Left ventricle myocardium inferior (tissue), 1 donor: Measurements from ENCODE around the gene FAM13B. TPM values are rescaled to one million over a fixed set of nuclear protein-coding genes. Genes with fewer than 3 reads are reported as not detected.

Experiments
- DNase-seq: peaks from one replicate; pipeline ENCODE4 v3.0.0-alpha.2; 2020
- H3K27ac ChIP-seq: fragments of 200-600 bp; replicated peaks from 2 replicates; pipeline ENCODE4 v1.8.0; 2021
- H3K27me3 ChIP-seq: fragments of 200-600 bp; 2 replicates; pipeline ENCODE4 v1.8.0; 2021; ENCODE audit warnings: low read depth
- H3K36me3 ChIP-seq: fragments of 200-600 bp; 2 replicates; pipeline ENCODE4 v1.8.0; 2021
- H3K4me1 ChIP-seq: fragments of 200-600 bp; 2 replicates; pipeline ENCODE4 v1.8.0; 2021
- H3K4me3 ChIP-seq: fragments of 200-600 bp; 2 replicates; pipeline ENCODE4 v1.8.0; 2021; ENCODE audit warnings: mild to moderate bottlenecking, moderate library complexity
- H3K9me3 ChIP-seq: fragments of 200-600 bp; replicated peaks from 2 replicates; pipeline ENCODE4 v1.8.0; 2021
- intact Hi-C: fragments of 100-400 bp; cut with micrococcal nuclease; formaldehyde crosslinking; loops from one replicate; pipeline ENCODE4 v1.11.0; 2022
- total RNA-seq: library from RNA; stranded (reverse); fragmentation: NEBNext Ultra II Directional; extraction: Animal tissue kit (Norgen Biotek cat#: 25700); gene quantifications from one replicate; pipeline ENCODE4 v1.2.1, GENCODE V29; 2021
- TF ChIP-seq, protein P1 (sequence below): fragments of 200-600 bp; IDR thresholded peaks from 2 replicates; pipeline ENCODE4 v1.8.0; 2021; ENCODE audit warnings: antibody characterized with exemption, mild to moderate bottlenecking, borderline replicate concordance
- donor health status: DM: no; HTN: yes; CAD: no; lungs with severe emphysema.

Gene FAM13B
- total RNA-seq, 1 donor from 2014 or later: 22.1 TPM

DNA sequence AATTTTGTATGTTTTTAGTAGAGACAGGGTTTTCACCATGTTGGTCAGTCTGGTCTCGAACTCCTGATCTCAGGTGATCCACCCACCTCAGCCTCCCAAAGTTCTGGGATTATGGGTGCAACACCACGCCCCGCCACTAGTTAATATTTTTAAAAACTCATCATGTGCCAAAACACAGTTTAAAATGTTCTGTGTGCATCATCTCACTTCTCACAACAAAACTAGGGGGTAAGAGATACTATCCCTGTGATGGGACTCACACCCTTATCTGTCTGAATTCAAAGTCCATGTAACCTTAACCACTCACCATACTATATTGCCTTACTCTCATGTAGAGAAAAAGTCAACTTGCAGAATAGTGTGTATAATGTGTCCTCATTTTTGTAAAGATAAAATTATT, 141.0 kb downstream of the FAM13B start:
- Histone ChIP-seq H3K27ac (peak overlapping the region; percentile 94), H3K9me3 (no peaks in the 10 kb centered on the region), H3K4me3 (no peak overlapping the region), H3K4me1 (peaks cover 42% of the 10 kb centered on the region), H3K27me3 (no peaks in the 10 kb centered on the region), H3K36me3 (no peaks in the 10 kb centered on the region)
- DNase-seq: no peak
- intact Hi-C loops: no loop called here
- TF ChIP-seq, protein P1, sequence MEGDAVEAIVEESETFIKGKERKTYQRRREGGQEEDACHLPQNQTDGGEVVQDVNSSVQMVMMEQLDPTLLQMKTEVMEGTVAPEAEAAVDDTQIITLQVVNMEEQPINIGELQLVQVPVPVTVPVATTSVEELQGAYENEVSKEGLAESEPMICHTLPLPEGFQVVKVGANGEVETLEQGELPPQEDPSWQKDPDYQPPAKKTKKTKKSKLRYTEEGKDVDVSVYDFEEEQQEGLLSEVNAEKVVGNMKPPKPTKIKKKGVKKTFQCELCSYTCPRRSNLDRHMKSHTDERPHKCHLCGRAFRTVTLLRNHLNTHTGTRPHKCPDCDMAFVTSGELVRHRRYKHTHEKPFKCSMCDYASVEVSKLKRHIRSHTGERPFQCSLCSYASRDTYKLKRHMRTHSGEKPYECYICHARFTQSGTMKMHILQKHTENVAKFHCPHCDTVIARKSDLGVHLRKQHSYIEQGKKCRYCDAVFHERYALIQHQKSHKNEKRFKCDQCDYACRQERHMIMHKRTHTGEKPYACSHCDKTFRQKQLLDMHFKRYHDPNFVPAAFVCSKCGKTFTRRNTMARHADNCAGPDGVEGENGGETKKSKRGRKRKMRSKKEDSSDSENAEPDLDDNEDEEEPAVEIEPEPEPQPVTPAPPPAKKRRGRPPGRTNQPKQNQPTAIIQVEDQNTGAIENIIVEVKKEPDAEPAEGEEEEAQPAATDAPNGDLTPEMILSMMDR: peak; percentile 30

DNA sequence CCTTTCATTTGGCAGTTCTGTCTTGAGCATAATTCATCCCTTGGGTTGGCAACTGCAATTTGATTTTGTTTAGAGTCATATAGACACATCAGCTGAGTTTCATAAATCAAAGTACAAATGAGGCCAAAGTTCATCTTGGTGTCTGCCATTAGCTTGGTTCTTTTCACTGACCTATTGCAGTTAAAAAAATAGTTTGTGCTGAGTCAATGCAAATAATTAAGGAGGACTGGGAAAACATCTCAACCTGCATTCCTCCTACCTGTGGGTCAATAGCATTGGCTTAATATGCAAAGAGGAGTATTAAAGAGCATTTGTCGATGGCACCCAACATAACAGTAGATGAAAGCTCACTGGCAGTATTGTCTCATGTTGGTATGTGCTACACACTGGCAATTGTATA, 142.0 kb downstream of the FAM13B start:
- H3K27me3 ChIP-seq: no peaks in the 10 kb centered on the region
- no peak for DNase-seq
- no peaks in the 10 kb centered on the region for H3K36me3 ChIP-seq
- TF ChIP-seq, protein P1: no peak
- intact Hi-C loops: no loop called here
- no peak overlapping the region for H3K4me3 ChIP-seq
- H3K27ac ChIP-seq: peak overlapping the region; percentile 94
- peaks cover 50% of the 10 kb centered on the region for H3K4me1 ChIP-seq
- no peaks in the 10 kb centered on the region for H3K9me3 ChIP-seq

DNA sequence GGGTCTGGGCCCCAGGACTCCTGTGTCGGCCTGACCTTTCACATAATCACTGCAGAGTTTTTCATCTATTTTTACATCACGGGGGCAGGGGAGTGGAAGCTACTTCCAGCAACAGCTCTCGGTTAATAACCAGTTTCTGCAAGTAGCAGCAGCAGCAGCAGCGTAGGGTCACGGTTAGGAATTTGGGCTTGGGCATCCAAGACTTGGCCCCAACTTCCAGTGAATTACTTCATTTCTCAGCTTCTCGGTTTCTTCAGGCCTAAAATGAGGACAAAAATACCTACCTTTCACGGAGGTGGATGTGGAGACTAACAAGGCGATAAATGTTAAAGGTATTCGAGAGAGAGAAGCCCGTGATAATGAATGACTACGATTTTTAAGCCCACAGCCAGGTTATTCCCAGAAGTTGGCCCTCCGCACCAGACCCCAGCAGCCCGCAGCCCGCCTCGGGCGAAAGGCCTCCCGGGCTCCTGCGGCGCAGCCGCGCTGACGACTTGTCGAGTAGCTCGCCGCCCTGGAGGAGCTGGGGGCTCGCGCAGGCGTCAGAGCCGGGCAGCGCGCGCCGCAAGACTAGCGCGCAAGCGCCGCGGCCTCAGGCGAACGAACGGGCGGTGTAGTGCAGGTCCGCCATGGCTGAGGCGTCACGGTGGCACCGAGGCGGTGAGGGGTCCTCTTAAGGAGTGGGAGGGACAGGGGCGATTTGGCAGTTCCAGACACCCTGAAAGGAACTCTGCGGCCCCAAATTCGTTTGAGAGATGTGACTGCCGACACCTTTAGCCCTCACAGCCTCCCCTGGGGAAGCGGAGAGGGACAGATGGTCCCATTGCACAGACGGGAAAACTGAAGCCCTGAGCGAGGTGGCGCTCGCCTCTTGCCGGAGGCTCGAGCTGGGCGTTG, 143.8 kb downstream of the FAM13B start, which contains the start of gene PKD2L2:
PKD2L2 (plus strand) TSS at position 595 of the 897 bp plus-strand sequence; CDS start at position 630, 35 bp downstream.
- DNase-seq: peak; percentile 88
- Histone ChIP-seq H3K4me3 (peak within 1 kb of the TSS; percentile 70), H3K27me3 (no peaks in the 10 kb centered on the region), H3K27ac (peak within 1 kb of the TSS; percentile 94), H3K36me3 (no peaks in the 10 kb centered on the region), H3K4me1 (peaks cover 49% of the 10 kb centered on the region), H3K9me3 (no peaks in the 10 kb centered on the region)
- TF ChIP-seq, protein P1: peak; percentile 40
- intact Hi-C loops: loop anchor here (10.0 kb wide), 1 partner anchor 54 kb away; no protein-coding TSS in a partner anchor

DNA sequence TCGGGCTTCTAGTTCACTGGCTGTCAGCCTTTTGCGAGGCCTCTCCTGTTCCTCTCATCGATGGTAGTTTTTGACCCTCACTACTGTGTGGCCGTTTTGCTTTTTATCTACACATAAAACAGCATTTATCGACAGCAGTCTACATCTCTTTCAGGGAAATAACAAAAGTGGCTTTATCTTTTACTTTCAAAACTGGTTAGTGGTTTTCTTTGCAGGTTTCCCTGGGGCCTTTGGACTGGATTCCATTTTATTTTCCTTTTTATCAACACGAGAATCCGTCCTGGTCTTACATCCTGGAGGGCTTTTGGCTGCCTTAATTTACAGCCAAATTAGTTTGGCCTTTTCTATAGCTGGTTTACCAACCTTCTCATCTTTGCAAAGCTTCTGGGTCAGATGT, 144.4 kb downstream of the FAM13B start:
- Histone ChIP-seq H3K36me3 (peaks cover 2% of the 10 kb centered on the region), H3K27me3 (no peaks in the 10 kb centered on the region), H3K9me3 (no peaks in the 10 kb centered on the region), H3K27ac (peak overlapping the region; percentile 94), H3K4me3 (peak overlapping the region; percentile 70), H3K4me1 (peaks cover 42% of the 10 kb centered on the region)
- TF ChIP-seq, protein P1: no peak
- intact Hi-C loops: loop anchor here (10.0 kb wide), 1 partner anchor 54 kb away; no protein-coding TSS in a partner anchor
- DNase-seq: no peak

Other genes with a start within 250 kb of the FAM13B start
- gene MYOT, start 165.2 kb downstream of the FAM13B start, total RNA-seq: 29.6 TPM
- 0.16 TPM for gene PKD2L2, start 143.6 kb downstream of the FAM13B start, total RNA-seq
- gene WNT8A, start 51.0 kb upstream of the FAM13B start, total RNA-seq: not detected
- 4.7 TPM for gene NME5, start 106.3 kb upstream of the FAM13B start, total RNA-seq
- gene BRD8, start 145.6 kb upstream of the FAM13B start, total RNA-seq: 27.4 TPM
- gene KIF20A, start 146.0 kb upstream of the FAM13B start, total RNA-seq: 0.77 TPM
- gene CDC23, start 180.2 kb upstream of the FAM13B start, total RNA-seq: 20.2 TPM
- gene GFRA3, start 241.5 kb upstream of the FAM13B start, total RNA-seq: 0.82 TPM